AG04449 (cell line): ENCODE measurements around the gene HSPH1.

Experiments used
- CTCF ChIA-PET: fragments of 350-600 bp; formaldehyde crosslinking; extraction: SDS; loops from one replicate; lab custom pipeline; 2021; ENCODE audit warnings: antibody characterized with exemption; lab: Yijun Ruan, JAX
- POLR2A ChIA-PET: fragments of 400-600, 350-600 bp; formaldehyde crosslinking; extraction: SDS; loops from one replicate; lab custom pipeline; 2020; ENCODE audit warnings: antibody characterized with exemption, inconsistent platforms; lab: Yijun Ruan, JAX
- DNase-seq: peaks from one replicate; pipeline ENCODE4 v3.0.0-alpha.2; 2010; ENCODE audit warnings: low read depth, low spot score
- H3K4me3 ChIP-seq: 2 replicates; pipeline ENCODE4 v1.5.1; 2011; ENCODE audit warnings: low read depth, mild to moderate bottlenecking, control low read depth, low read length
- TF ChIP-seq, protein P1 (sequence below): IDR thresholded peaks from one replicate; pipeline ENCODE4 v1.5.1; 2011; ENCODE audit warnings: mild to moderate bottlenecking, moderate library complexity, low read length, control low read depth, inconsistent platforms; ENCODE audit not compliant: insufficient read depth; ENCODE audit errors: missing control alignments

HSPH1 gene

DNA sequence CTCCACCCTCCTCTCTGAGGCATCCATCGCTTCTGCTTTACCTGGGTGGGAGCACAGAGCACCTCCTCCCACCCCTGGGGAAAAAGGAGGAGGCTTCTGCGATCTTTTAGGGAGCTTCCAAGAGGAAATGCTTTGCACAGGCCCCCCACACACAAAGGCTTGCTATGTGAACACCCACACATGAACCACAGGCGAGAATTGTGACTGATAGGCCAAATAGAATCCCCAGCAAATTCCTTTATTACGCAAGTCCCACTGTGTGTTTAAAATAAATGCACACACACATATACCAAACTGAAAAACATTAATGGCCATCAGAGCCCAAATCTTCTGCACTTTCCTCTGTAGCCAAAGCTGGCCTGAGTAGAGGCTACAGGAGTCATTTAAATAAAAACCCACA is 50.6 kb downstream of the HSPH1 start:
- CTCF ChIA-PET: no interaction called here
- POLR2A ChIA-PET: no interaction called here
- TF ChIP-seq, protein P1, sequence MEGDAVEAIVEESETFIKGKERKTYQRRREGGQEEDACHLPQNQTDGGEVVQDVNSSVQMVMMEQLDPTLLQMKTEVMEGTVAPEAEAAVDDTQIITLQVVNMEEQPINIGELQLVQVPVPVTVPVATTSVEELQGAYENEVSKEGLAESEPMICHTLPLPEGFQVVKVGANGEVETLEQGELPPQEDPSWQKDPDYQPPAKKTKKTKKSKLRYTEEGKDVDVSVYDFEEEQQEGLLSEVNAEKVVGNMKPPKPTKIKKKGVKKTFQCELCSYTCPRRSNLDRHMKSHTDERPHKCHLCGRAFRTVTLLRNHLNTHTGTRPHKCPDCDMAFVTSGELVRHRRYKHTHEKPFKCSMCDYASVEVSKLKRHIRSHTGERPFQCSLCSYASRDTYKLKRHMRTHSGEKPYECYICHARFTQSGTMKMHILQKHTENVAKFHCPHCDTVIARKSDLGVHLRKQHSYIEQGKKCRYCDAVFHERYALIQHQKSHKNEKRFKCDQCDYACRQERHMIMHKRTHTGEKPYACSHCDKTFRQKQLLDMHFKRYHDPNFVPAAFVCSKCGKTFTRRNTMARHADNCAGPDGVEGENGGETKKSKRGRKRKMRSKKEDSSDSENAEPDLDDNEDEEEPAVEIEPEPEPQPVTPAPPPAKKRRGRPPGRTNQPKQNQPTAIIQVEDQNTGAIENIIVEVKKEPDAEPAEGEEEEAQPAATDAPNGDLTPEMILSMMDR: no peak
- no peak for DNase-seq
- H3K4me3 ChIP-seq: no peak overlapping the region

DNA sequence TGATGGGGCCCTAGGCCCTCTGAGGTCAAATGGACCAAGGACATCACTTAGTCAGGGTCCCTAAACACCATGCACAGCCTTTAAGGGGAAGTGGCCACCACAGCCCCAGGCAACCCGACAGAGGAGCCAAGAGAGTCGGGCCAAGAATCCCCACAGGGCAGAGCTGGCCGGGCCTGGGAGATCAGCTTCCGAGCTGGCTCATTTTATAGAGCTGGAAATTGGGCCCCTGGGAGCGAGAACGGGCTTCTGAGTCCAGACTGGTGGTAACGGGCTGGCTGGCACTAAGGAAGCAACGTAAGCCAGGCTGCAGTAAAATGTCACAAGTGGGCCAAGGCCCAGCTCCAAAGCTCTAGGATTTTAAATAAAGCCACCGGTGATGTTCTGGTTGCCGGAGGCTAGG is 51.1 kb downstream of the HSPH1 start:
- TF ChIP-seq, protein P1: no peak
- no peak for DNase-seq
- ChIA-PET CTCF (no interaction called here), POLR2A (no interaction called here)
- no peak overlapping the region for H3K4me3 ChIP-seq

DNA sequence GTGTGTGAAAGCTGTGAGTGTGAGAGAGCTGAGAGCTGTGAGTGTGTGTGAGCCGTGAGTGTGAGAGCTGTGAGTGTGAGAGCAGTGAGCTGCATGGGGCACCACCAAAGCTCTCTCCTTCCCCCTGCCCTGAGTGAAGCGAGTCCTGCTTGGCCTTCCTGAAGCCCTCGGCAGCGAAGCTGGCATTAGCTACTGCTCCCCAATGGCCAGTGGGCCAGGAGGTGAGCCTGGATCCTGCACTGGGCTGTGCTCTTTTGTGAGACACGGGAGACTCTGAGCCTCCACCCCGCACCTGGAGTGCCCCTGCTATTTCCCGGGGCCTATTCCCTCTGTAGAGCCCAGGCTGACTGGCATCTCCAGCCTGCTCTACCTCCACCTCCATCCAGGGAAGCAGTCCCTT is 51.5 kb downstream of the HSPH1 start:
- DNase-seq: no peak
- ChIA-PET CTCF (no interaction called here), POLR2A (no interaction called here)
- TF ChIP-seq, protein P1: no peak
- no peak overlapping the region for H3K4me3 ChIP-seq

DNA sequence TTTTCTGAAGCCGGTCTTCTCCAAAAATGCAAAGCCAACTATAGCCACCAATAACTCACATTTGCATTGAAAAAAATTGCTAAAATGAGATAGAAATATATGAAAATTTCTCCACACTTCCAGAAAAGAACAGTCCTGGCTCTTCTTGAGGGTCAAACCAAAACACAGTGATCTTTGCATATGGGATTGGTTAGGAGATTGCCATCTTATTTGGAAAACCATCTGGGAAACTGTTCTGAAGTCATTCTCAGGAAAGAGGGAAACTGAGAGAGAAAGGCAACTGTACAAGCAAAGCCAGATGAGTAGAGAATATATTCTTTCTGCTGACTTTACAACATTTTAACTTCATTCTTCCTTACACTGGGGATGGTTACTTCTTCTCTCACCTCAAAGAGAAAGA is 54.6 kb downstream of the HSPH1 start:
- ChIA-PET POLR2A (no interaction called here), CTCF (no interaction called here)
- DNase-seq: no peak
- no peak overlapping the region for H3K4me3 ChIP-seq
- TF ChIP-seq, protein P1: no peak

DNA sequence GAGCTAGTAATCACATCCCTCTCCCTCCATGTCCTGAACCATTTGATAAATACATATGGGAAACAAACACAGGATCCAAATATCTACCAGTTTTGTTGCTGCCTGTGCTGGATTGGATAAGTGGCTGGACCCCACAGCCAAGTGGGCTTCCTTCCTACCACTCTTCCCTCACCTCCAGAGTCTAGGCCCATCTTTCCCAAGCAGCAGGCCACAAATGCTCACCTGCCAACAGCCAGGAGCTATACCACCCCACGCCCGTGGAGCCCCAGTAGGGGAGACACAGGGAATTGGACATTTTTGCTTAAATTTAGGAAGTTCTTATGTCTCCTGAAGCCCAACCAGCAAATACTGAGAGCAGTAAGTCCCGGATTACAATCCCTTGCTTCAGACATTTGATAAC is 55.8 kb downstream of the HSPH1 start:
- CTCF ChIA-PET: no interaction called here
- H3K4me3 ChIP-seq: no peak overlapping the region
- TF ChIP-seq, protein P1: no peak
- POLR2A ChIA-PET: no interaction called here
- DNase-seq: no peak

DNA sequence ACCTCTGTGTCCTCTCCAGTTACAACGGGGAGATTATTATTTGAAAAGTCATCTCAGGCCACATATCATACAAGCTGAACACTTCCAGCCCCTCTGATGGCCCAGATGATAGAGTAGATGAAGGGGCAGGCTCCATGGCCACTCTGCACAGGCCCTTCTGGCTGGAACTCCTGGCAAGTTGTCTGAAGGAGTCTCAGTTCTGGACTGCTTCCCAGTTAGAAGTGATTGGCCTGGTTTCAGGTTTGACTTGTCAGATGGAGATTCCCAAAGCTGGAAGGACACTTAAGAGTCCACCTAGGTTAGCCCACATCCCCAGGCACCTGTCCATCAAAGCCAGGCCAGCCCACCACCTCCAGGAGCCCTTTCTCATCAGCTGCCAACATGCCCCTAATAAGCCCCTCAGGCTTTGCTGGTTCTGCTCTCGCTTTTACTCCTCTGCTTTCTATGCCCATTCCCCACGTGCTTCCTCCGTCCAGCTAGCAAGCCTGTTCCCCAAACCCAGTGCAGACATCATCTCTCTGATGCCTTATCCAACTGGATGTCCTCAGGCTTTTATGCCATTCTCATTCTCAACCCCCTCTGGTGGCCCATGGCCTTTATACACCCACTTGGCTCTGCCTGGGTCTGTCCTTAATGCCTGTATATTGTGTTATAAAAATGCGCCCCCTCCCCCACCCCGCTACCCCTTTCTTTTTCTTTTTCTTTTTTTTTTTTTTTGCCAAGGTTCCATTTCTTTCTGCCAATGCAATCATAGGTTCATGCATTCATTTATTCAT is 56.5 kb downstream of the HSPH1 start:
- ChIA-PET POLR2A (no interaction called here), CTCF (no interaction called here)
- TF ChIP-seq, protein P1: no peak
- DNase-seq: no peak
- H3K4me3 ChIP-seq: no peak overlapping the region
